HFFc6 (cell line): Measurements from ENCODE around the gene CSF3. TPM values are rescaled to one million over a fixed set of nuclear protein-coding genes. Genes with fewer than 3 reads are reported as not detected.

Experiments used
- DNase-seq: peaks from one replicate; pipeline ENCODE4 v3.0.0-alpha.2; 2018
- H3K27ac Mint-ChIP-seq: 2 replicates; pipeline ENCODE4 v1.8.0; 2020; ENCODE audit warnings: mild to moderate bottlenecking, mixed read lengths
- H3K27me3 Mint-ChIP-seq: 2 replicates; pipeline ENCODE4 v1.8.0; 2021; ENCODE audit warnings: mild to moderate bottlenecking, moderate library complexity, mixed read lengths; ENCODE audit not compliant: insufficient read depth
- H3K36me3 Mint-ChIP-seq: 2 replicates; pipeline ENCODE4 v1.8.0; 2021; ENCODE audit warnings: low read depth, mixed read lengths
- H3K4me1 Mint-ChIP-seq: 2 replicates; pipeline ENCODE4 v1.8.0; 2020; ENCODE audit warnings: low read depth, mixed read lengths
- H3K4me3 Mint-ChIP-seq: 2 replicates; pipeline ENCODE4 v1.8.0; 2020; ENCODE audit warnings: mild to moderate bottlenecking, moderate library complexity, mixed read lengths
- H3K9me3 Mint-ChIP-seq: 2 replicates; pipeline ENCODE4 v1.8.0; 2020; ENCODE audit warnings: mild to moderate bottlenecking, mixed read lengths
- total RNA-seq, 6 experiments: library from RNA; stranded (reverse); fragmentation: NEBNext Ultra II Directional; extraction: Animal tissue kit (Norgen Biotek cat#: 25700); gene quantifications; 2 replicates in 1 of 6; 3 replicates in 5 of 6; pipeline ENCODE4 v1.2.3, GENCODE V29; 2021
- TF ChIP-seq, protein P1 (sequence below): fragments of 200-600 bp; sonication (generic); IDR thresholded peaks from 2 replicates; pipeline ENCODE4 v1.5.0; 2021; ENCODE audit warnings: antibody characterized with exemption, mild to moderate bottlenecking

CSF3 gene
- total RNA-seq, 6 experiments from 2014 or later: 0.31 to 0.59 (median 0.48) TPM; not detected in 1

DNA sequence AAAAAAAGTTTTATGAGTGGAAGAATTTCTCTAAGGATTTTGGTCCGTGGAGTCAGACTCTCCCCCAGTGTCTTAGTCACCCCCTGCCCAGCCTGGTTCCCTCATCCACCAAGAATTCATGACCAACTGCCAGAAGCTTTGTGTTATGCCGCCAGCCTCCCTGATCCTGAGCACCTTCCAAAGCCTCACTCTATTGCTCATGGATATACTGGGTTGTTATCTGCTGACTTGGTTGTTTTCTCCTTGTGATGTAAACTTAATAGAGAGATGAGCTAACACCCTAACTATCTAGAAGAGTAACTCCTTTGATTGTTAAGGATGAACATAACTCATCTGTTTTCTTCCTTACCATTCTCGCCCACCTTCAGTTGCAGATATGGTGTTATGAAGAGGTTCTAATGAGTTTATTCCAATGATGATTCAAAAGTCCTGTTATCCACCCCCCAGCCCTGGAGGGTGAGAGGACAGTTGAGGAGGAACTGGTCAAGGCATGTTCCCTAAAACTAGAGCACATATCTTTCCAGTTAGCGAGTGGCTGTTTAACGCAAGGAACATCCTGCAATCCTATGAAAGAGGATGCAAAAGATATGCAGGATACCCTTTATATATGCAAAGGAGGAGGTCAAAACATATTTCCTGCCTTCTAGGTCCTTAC is 36.1 kb upstream of the CSF3 start:
- DNase-seq: peak; percentile 97
- H3K9me3 Mint-ChIP-seq: no peaks in the 10 kb centered on the region
- H3K36me3 Mint-ChIP-seq: peaks cover 11% of the 10 kb centered on the region
- peak overlapping the region; percentile 98 for H3K4me3 Mint-ChIP-seq
- H3K4me1 Mint-ChIP-seq: peaks cover 39% of the 10 kb centered on the region
- TF ChIP-seq, protein P1, sequence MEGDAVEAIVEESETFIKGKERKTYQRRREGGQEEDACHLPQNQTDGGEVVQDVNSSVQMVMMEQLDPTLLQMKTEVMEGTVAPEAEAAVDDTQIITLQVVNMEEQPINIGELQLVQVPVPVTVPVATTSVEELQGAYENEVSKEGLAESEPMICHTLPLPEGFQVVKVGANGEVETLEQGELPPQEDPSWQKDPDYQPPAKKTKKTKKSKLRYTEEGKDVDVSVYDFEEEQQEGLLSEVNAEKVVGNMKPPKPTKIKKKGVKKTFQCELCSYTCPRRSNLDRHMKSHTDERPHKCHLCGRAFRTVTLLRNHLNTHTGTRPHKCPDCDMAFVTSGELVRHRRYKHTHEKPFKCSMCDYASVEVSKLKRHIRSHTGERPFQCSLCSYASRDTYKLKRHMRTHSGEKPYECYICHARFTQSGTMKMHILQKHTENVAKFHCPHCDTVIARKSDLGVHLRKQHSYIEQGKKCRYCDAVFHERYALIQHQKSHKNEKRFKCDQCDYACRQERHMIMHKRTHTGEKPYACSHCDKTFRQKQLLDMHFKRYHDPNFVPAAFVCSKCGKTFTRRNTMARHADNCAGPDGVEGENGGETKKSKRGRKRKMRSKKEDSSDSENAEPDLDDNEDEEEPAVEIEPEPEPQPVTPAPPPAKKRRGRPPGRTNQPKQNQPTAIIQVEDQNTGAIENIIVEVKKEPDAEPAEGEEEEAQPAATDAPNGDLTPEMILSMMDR: no peak
- no peaks in the 10 kb centered on the region; the same call in none of the 2 replicates for H3K27me3 Mint-ChIP-seq
- peak overlapping the region; percentile 91 for H3K27ac Mint-ChIP-seq

DNA sequence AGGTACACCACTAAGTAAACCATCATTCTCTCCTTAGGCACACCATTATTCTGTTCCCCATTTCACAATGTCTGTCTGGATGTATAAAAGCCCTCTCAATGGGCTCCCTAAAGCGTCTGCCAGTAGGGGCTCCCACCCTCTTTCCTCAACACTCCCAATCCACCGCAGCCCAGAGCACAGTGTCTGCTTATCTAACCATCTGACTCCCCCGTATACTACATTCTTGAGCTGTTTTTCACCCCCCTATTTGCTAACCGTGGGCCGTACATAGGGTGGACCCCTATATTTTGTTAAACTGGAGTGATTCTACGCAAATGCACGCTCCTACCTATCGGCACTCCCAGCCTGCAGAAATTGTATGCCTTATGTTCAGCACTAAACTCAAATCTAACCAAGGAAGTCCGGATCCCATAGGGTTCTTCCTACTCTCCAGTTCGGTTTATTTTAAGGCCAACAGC is 35.3 kb upstream of the CSF3 start:
- Mint-ChIP-seq H3K36me3 (peaks cover 11% of the 10 kb centered on the region), H3K4me1 (peaks cover 36% of the 10 kb centered on the region), H3K4me3 (peak overlapping the region; percentile 98), H3K9me3 (no peaks in the 10 kb centered on the region), H3K27ac (peak overlapping the region; percentile 91), H3K27me3 (no peaks in the 10 kb centered on the region; the same call in 1 of the 2 replicates)
- peak; percentile 24 for DNase-seq
- TF ChIP-seq, protein P1: no peak

DNA sequence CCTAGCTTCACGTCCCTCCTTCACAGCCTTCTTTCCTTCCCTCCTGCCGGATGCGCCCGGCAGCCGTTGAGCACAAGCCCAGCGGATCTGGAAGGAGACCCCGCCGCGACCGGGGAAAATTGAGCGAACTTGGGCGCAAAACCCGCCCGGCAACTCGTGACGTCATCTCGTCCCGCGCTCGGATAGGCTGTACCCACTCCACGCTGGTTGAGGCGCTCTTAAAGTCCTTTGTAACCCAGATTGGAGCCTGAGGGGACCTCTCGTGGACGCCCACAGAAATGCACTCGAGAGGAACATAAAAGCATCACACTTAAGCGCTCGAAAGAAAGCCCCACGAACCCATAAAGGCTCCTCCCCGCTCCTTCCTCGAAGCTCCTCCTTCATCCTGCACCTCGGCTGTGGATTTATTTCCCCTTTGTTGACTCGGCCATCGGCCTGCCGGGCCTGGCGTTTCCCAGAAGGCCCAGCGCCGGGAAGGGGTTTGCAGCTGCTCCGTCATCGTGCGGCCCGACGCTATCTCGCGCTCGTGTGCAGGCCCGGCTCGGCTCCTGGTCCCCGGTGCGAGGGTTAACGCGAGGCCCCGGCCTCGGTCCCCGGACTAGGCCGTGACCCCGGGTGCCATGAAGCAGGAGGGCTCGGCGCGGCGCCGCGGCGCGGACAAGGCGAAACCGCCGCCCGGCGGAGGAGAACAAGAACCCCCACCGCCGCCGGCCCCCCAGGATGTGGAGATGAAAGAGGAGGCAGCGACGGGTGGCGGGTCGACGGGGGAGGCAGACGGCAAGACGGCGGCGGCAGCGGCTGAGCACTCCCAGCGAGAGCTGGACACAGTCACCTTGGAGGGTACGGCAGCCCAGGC is 34.7 kb upstream of the CSF3 start, which contains the start of gene PSMD3:
Gene PSMD3 (plus strand): TSS at position 457 of the 856 bp plus-strand sequence. CDS start 164 bp downstream, at position 621.
- TF ChIP-seq, protein P1: peak; percentile 83
- Mint-ChIP-seq H3K4me1 (peaks cover 36% of the 10 kb centered on the region), H3K27me3 (no peaks in the 10 kb centered on the region; the same call in 1 of the 2 replicates), H3K36me3 (peaks cover 11% of the 10 kb centered on the region), H3K27ac (peak within 1 kb of the TSS; percentile 91), H3K9me3 (no peaks in the 10 kb centered on the region), H3K4me3 (peak within 1 kb of the TSS; percentile 98)
- DNase-seq: peak; percentile 99

DNA sequence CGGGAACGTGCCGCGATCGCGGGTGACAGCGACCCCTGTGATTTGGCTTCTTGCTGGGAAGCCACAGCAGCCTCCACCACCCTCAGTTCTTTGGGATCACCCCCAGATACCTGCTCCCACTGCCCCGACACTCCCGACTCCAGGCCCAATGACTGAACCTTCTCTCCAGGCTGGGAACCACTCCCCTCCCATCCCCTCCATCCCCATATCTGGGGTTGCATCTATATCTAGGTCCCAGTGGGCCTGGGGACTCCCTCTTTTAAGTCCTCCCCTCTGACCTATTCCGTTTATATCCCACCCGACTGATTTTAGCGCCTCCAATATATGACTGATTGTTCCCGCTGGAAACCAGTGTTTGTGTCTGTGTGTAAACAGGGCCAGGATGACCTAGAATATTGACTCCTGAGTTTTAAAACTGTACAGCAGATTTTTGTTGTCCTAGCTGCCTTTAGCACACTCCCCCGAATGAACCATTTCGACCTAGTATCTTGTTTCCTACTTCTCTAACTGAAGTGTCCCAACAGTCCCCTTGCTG is 34.0 kb upstream of the CSF3 start:
- Mint-ChIP-seq H3K9me3 (no peaks in the 10 kb centered on the region), H3K36me3 (peaks cover 14% of the 10 kb centered on the region), H3K27me3 (no peaks in the 10 kb centered on the region; the same call in 1 of the 2 replicates)

More for the DNA sequence above, 34.0 kb upstream of the CSF3 start:
- Mint-ChIP-seq H3K27ac (peak overlapping the region; percentile 91), H3K4me1 (peaks cover 36% of the 10 kb centered on the region), H3K4me3 (peak overlapping the region; percentile 98)
- TF ChIP-seq, protein P1: no peak
- DNase-seq: no peak
